NOMO-1 treated with DMSO at 0.1 percent for 48 hours (cell line): Measurements from ENCODE around the gene PHOX2A.

Experiments used
- DNase-seq: peaks from one replicate; lab custom pipeline; 2025; ENCODE audit not compliant: unreplicated experiment; lab: John Stamatoyannopoulos, UW

The PHOX2A gene

GRCh38 chr11:72189455-72190250 is 54.3 kb downstream of the PHOX2A start:
- DNase-seq: no peak
